WTC11 (cell line): ENCODE data around the gene NEDD1.

Experiments
- CTCF ChIP-seq: fragments of 200-600 bp; IDR thresholded peaks from 2 replicates; pipeline ENCODE4 v1.8.0; 2022; ENCODE audit warnings: antibody characterized with exemption
- ZNF317 ChIP-seq: sonication (generic); formaldehyde crosslinking; IDR thresholded peaks from 2 replicates; pipeline ENCODE4 v1.8.1; 2023; ENCODE audit warnings: low read depth, mild to moderate bottlenecking, moderate library complexity, missing genetic modification reagents, borderline replicate concordance

GRCh38 chr12:96872961-96873360, 34.1 kb upstream of the NEDD1 start:
- TF ChIP-seq ZNF317 (CRISPR knock-in tag) (no peak), CTCF (no peak)
